ENCODE measurements around the gene RETREG1. TPM values are rescaled to one million over a fixed set of nuclear protein-coding genes. Genes with fewer than 3 reads are reported as not detected.

RETREG1 gene
- total and polyA plus RNA-seq, 3 donors from 2014 or later: 24.8 to 103 (median 55.4) TPM

- Histone ChIP-seq H3K27ac (no peak overlapping the region), H3K9me3 (no peaks in the 10 kb centered on the region), H3K4me3 (no peak overlapping the region), H3K27me3 (no peaks in the 10 kb centered on the region), H3K4me1 (peaks cover 10% of the 10 kb centered on the region), H3K36me3 (ENCODE audit: low read depth, missing control alignments) (no peaks in the 10 kb centered on the region)
- TF ChIP-seq POLR2A (IDR thresholded peaks at IDR 0.05): no peak
- intact Hi-C loops (cut with DNase I; ENCODE audit: low total_unique reads): loop anchor here (10.0 kb wide), 1 partner anchor 723 kb away; no protein-coding TSS in a partner anchor
- no peak for DNase-seq
- WGBS, 2 donors: 65 to 71% methylated on average over 3 of the region's 3 CpGs
These were observed 145.4 kb downstream of the RETREG1 start for GRCh38 chr5:16471387-16471786.

GRCh38 chr5:16467363-16468219, 149.2 kb downstream of the RETREG1 start:
- DNase-seq: no peak
- intact Hi-C loops (cut with DNase I; ENCODE audit: low total_unique reads): no loop called here
- Histone ChIP-seq H3K36me3 (ENCODE audit: low read depth, missing control alignments) (no peaks in the 10 kb centered on the region), H3K9me3 (no peaks in the 10 kb centered on the region), H3K27me3 (no peaks in the 10 kb centered on the region), H3K27ac (no peak overlapping the region), H3K4me1 (peaks cover 20% of the 10 kb centered on the region), H3K4me3 (no peak overlapping the region)
- 51 to 61% methylated on average over 3 of the region's 3 CpGs for WGBS, 2 donors
- TF ChIP-seq POLR2A (IDR thresholded peaks at IDR 0.05) (no peak), CTCF (IDR thresholded peaks at IDR 0.05) (no peak)

GRCh38 chr5:16465544-16466432, 151.0 kb downstream of the RETREG1 start, which contains the start of gene ZNF622:
Gene ZNF622, minus strand, starts transcription at chr5:16465800. Its CDS starts 135 bp downstream, at chr5:16465665.
- Histone ChIP-seq H3K4me3 (peak within 1 kb of the TSS; percentile 62 to 95), H3K9me3 (no peaks in the 10 kb centered on the region), H3K36me3 (ENCODE audit: low read depth, missing control alignments) (no peaks in the 10 kb centered on the region), H3K4me1 (peaks cover 20% of the 10 kb centered on the region), H3K27me3 (no peaks in the 10 kb centered on the region), H3K27ac (peak within 1 kb of the TSS; percentile 16 to 75)
- no peak for TF ChIP-seq CTCF (IDR thresholded peaks at IDR 0.05)
- peak; percentile 66 for TF ChIP-seq POLR2A (IDR thresholded peaks at IDR 0.05)
- intact Hi-C loops (cut with DNase I; ENCODE audit: low total_unique reads): no loop called here
- 0% methylated on average over 14 to 72 of the region's 75 CpGs for WGBS, 2 donors
- DNase-seq: peak; percentile 96

- Histone ChIP-seq H3K4me3 (peak overlapping the region; percentile 62 to 95), H3K9me3 (no peaks in the 10 kb centered on the region), H3K27ac (peak overlapping the region; percentile 16 to 75), H3K4me1 (peaks cover 20% of the 10 kb centered on the region), H3K27me3 (no peaks in the 10 kb centered on the region), H3K36me3 (ENCODE audit: low read depth, missing control alignments) (no peaks in the 10 kb centered on the region)
- no peak for DNase-seq
- TF ChIP-seq POLR2A (IDR thresholded peaks at IDR 0.05) (no peak), CTCF (IDR thresholded peaks at IDR 0.05) (no peak)
- 5 to 6% methylated on average over 37 to 40 of the region's 40 CpGs for WGBS, 2 donors
- intact Hi-C loops (cut with DNase I; ENCODE audit: low total_unique reads): no loop called here
These were observed 151.9 kb downstream of the RETREG1 start for GRCh38 chr5:16464664-16465543.

Data from testis (tissue), 3 donors.